GM12864 (cell line): ENCODE results near the gene NHEJ1.

Experiments
- DNase-seq: peaks from one replicate; pipeline ENCODE4 v3.0.0-alpha.2; 2011; ENCODE audit warnings: low read depth
- H3K4me3 ChIP-seq: 2 replicates; pipeline ENCODE4 v1.5.1; 2011; ENCODE audit warnings: mild to moderate bottlenecking, low read depth, low read length, control low read depth
- CTCF ChIP-seq: IDR thresholded peaks from 2 replicates; pipeline ENCODE4 v1.5.1; 2011; ENCODE audit warnings: low read depth, mild to moderate bottlenecking, moderate library complexity, low read length, control low read depth, inconsistent platforms; ENCODE audit errors: missing control alignments

The NHEJ1 gene

GRCh38 chr2:219032051-219032745 is 128.4 kb downstream of the NHEJ1 start:
- no peak overlapping the region for H3K4me3 ChIP-seq
- TF ChIP-seq CTCF = no peak
- no peak for DNase-seq

GRCh38 chr2:219031005-219031738 is 129.4 kb downstream of the NHEJ1 start:
- H3K4me3 ChIP-seq = no peak overlapping the region
- DNase-seq = no peak

GRCh38 chr2:219030177-219030940 is 130.3 kb downstream of the NHEJ1 start:
- no peak for DNase-seq
- no peak overlapping the region for H3K4me3 ChIP-seq
- TF ChIP-seq CTCF = no peak

More at GRCh38 chr2:219031005-219031738, 129.4 kb downstream of the NHEJ1 start:
- TF ChIP-seq CTCF = no peak

- DNase-seq = peak; percentile 12
- H3K4me3 ChIP-seq = no peak overlapping the region
- TF ChIP-seq CTCF = peak; percentile 99
These were observed 130.8 kb downstream of the NHEJ1 start for GRCh38 chr2:219029829-219030165.

- no peak overlapping the region for H3K4me3 ChIP-seq
- no peak for DNase-seq
These were observed 131.4 kb downstream of the NHEJ1 start for GRCh38 chr2:219028996-219029828.

More at GRCh38 chr2:219028996-219029828, 131.4 kb downstream of the NHEJ1 start:
- no peak for TF ChIP-seq CTCF
